Measurements from ENCODE around the gene ZBED3.

DNA sequence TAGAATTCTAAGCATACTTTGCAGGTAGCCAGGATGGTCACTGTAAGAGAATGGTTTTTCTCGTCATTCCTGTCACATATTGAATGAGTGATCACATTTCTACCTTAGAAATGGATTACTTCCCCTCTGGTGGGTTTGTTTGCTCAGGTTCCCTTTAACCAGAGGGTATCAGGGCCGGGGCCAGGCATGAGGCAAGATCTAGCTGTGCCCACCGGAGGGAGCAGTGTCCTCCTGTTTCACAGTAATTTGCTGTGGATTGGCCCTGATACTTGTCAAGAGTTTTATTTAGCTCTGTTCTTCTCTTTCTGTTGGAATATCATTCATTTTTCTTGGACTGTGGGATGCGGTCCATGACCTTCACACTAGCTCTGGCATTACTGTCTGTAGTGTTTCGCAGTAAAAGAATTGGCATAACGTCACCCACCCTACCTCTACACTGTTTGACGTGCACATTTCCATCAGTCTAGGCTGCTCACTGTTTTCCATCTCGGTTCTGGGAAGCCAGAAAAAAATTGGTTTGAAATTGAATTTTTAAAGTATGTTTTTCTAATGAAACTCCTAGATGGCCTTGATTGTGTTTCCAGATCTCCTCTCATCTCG lies 42.4 kb upstream of the ZBED3 start:
- TF ChIP-seq, protein P1, sequence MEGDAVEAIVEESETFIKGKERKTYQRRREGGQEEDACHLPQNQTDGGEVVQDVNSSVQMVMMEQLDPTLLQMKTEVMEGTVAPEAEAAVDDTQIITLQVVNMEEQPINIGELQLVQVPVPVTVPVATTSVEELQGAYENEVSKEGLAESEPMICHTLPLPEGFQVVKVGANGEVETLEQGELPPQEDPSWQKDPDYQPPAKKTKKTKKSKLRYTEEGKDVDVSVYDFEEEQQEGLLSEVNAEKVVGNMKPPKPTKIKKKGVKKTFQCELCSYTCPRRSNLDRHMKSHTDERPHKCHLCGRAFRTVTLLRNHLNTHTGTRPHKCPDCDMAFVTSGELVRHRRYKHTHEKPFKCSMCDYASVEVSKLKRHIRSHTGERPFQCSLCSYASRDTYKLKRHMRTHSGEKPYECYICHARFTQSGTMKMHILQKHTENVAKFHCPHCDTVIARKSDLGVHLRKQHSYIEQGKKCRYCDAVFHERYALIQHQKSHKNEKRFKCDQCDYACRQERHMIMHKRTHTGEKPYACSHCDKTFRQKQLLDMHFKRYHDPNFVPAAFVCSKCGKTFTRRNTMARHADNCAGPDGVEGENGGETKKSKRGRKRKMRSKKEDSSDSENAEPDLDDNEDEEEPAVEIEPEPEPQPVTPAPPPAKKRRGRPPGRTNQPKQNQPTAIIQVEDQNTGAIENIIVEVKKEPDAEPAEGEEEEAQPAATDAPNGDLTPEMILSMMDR (conservative IDR thresholded peaks at IDR 0.05; ENCODE audit: low read depth, low read length), result peak; percentile 40
- TF ChIP-seq RCOR1 (IDR thresholded peaks at IDR 0.05; ENCODE audit: insufficient replicate concordance, low read length) (no peak), POLR2A (IDR thresholded peaks at IDR 0.05; ENCODE audit: low read depth, low read length) (no peak), RAD21 (IDR thresholded peaks at IDR 0.05; ENCODE audit: low read length) (peak; percentile 45), USF2 (IDR thresholded peaks at IDR 0.05; ENCODE audit: low read depth, low read length) (no peak), MAFK (IDR thresholded peaks at IDR 0.05; ENCODE audit: low read depth, low read length) (no peak), CHD1 (IDR thresholded peaks at IDR 0.05; ENCODE audit: low read depth, low read length) (no peak), MXI1 (IDR thresholded peaks at IDR 0.05; ENCODE audit: borderline replicate concordance, low read depth, low read length) (no peak), RFX5 (IDR thresholded peaks at IDR 0.05; ENCODE audit: low read depth, low read length) (no peak), CEBPB (IDR thresholded peaks at IDR 0.05; ENCODE audit: low read depth, low read length) (no peak), NFE2L2 (IDR thresholded peaks at IDR 0.05; ENCODE audit: low read depth, low read length) (no peak), MAZ (IDR thresholded peaks at IDR 0.05; ENCODE audit: borderline replicate concordance, low read depth, low read length) (no peak), SMC3 (IDR thresholded peaks at IDR 0.05; ENCODE audit: low read depth, low read length) (peak; percentile 22; the same call in 1 of the 2 replicates)
- TF ChIP-seq, protein P2, sequence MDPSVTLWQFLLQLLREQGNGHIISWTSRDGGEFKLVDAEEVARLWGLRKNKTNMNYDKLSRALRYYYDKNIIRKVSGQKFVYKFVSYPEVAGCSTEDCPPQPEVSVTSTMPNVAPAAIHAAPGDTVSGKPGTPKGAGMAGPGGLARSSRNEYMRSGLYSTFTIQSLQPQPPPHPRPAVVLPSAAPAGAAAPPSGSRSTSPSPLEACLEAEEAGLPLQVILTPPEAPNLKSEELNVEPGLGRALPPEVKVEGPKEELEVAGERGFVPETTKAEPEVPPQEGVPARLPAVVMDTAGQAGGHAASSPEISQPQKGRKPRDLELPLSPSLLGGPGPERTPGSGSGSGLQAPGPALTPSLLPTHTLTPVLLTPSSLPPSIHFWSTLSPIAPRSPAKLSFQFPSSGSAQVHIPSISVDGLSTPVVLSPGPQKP (IDR thresholded peaks at IDR 0.05; ENCODE audit: borderline replicate concordance, low read depth, low read length), result no peak
